ENCODE measurements around the gene ZNF394.

GRCh38 chr7:99541212-99541611 is 41.1 kb upstream of the ZNF394 start:
- no peak for TF ChIP-seq POLR2AphosphoS5 (IDR thresholded peaks at IDR 0.05; ENCODE audit: low read depth, low read length)
- no peak for TF ChIP-seq CTCF (IDR thresholded peaks at IDR 0.05 in 2 of 3, conservative IDR thresholded peaks at IDR 0.05 in 1 of 3; ENCODE audit: borderline replicate concordance in 1 of 3, insufficient read depth in 1 of 3, low read depth in 2 of 3, low read length in 2 of 3)
- TF ChIP-seq TCF7L2 (IDR thresholded peaks at IDR 0.05; ENCODE audit: borderline replicate concordance, extremely low read depth, insufficient read depth, insufficient read length), result no peak
- no peak for TF ChIP-seq POLR2A (IDR thresholded peaks at IDR 0.05; ENCODE audit: borderline replicate concordance, extremely low read depth, insufficient read depth, insufficient read length)
- no peak for TF ChIP-seq EZH2 (IDR thresholded peaks at IDR 0.05)
- TF ChIP-seq ZFX (IDR thresholded peaks at IDR 0.05), result no peak
- no peak for TF ChIP-seq MAX (IDR thresholded peaks at IDR 0.05)
- TF ChIP-seq RAD21 (IDR thresholded peaks at IDR 0.05; ENCODE audit: low read depth), result no peak
- TF ChIP-seq ATF3 (IDR thresholded peaks at IDR 0.05), result no peak
- no peak for TF ChIP-seq EGR1 (IDR thresholded peaks at IDR 0.05; ENCODE audit: low read depth)
- no peak for TF ChIP-seq SRF (IDR thresholded peaks at IDR 0.05; ENCODE audit: low read depth)
- no peak for TF ChIP-seq CEBPB (IDR thresholded peaks at IDR 0.05; ENCODE audit: low read depth)
- no peak for TF ChIP-seq ELF1 (IDR thresholded peaks at IDR 0.05; ENCODE audit: borderline replicate concordance, low read depth)
- TF ChIP-seq REST (IDR thresholded peaks at IDR 0.05; ENCODE audit: low read depth), result no peak

Data from HCT116 (cell line).